Measurements from ENCODE around the gene PSD2.

- TF ChIP-seq, protein P1, sequence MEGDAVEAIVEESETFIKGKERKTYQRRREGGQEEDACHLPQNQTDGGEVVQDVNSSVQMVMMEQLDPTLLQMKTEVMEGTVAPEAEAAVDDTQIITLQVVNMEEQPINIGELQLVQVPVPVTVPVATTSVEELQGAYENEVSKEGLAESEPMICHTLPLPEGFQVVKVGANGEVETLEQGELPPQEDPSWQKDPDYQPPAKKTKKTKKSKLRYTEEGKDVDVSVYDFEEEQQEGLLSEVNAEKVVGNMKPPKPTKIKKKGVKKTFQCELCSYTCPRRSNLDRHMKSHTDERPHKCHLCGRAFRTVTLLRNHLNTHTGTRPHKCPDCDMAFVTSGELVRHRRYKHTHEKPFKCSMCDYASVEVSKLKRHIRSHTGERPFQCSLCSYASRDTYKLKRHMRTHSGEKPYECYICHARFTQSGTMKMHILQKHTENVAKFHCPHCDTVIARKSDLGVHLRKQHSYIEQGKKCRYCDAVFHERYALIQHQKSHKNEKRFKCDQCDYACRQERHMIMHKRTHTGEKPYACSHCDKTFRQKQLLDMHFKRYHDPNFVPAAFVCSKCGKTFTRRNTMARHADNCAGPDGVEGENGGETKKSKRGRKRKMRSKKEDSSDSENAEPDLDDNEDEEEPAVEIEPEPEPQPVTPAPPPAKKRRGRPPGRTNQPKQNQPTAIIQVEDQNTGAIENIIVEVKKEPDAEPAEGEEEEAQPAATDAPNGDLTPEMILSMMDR (IDR thresholded peaks at IDR 0.05; ENCODE audit: low read depth, low read length, missing input control) = no peak
- TF ChIP-seq SP1 (IDR thresholded peaks at IDR 0.05) = no peak
Measured at GRCh38 chr5:139768807-139769465, 26.7 kb upstream of the PSD2 start.
